Neuronal stem cell (in vitro differentiated cells): ENCODE results near the gene REN.

Experiments used
- DNase-seq: peaks from one replicate; pipeline ENCODE4 v3.0.0-alpha.2; 2013; ENCODE audit warnings: low spot score
- H2AFZ ChIP-seq: one replicate; pipeline ENCODE4 v1.6.1; 2013; ENCODE audit warnings: mild to moderate bottlenecking, low read length, inconsistent platforms
- H2AK5ac ChIP-seq: 2 replicates; pipeline ENCODE4 v1.6.1; 2013; ENCODE audit warnings: low read depth, mild to moderate bottlenecking, inconsistent platforms, low read length, moderate library complexity, mixed read lengths
- H2BK120ac ChIP-seq: 2 replicates; pipeline ENCODE4 v1.6.1; 2013; ENCODE audit warnings: low read depth, mild to moderate bottlenecking, inconsistent platforms, low read length, moderate library complexity, mixed read lengths
- H2BK12ac ChIP-seq: one replicate; pipeline ENCODE4 v1.6.1; 2013; ENCODE audit warnings: low read length, inconsistent platforms
- H2BK15ac ChIP-seq: 2 replicates; pipeline ENCODE4 v1.6.1; 2013; ENCODE audit warnings: mild to moderate bottlenecking, low read length, inconsistent platforms, mixed read lengths
- H2BK5ac ChIP-seq: one replicate; pipeline ENCODE4 v1.6.1; 2013; ENCODE audit warnings: inconsistent platforms, mild to moderate bottlenecking, low read length, moderate library complexity
- H3K14ac ChIP-seq: one replicate; pipeline ENCODE4 v1.6.1; 2013; ENCODE audit warnings: low read length, inconsistent platforms
- H3K18ac ChIP-seq: 2 replicates; pipeline ENCODE4 v1.6.1; 2013; ENCODE audit warnings: low read length, inconsistent platforms
- H3K23ac ChIP-seq: 2 replicates; pipeline ENCODE4 v1.6.1; 2013; ENCODE audit warnings: low read depth, mild to moderate bottlenecking, mixed read lengths, low read length, inconsistent platforms; ENCODE audit not compliant: poor library complexity
- H3K27ac ChIP-seq: replicated peaks from 3 replicates; pipeline ENCODE4 v1.5.1; 2013; ENCODE audit warnings: low read length, inconsistent platforms
- H3K27me3 ChIP-seq, 3 experiments: 2 replicates each; pipeline ENCODE4 v1.6.1; 2013; ENCODE audit warnings: low read length in 3 of 3, mild to moderate bottlenecking in 2 of 3, inconsistent platforms in 1 of 3, low read depth in 1 of 3, mixed read lengths in 1 of 3, moderate library complexity in 1 of 3; ENCODE audit not compliant: control insufficient read depth in 3 of 3, insufficient read depth in 3 of 3
- H3K36me3 ChIP-seq, 2 donors: replicated peaks in 1 of 2; 2 replicates each; pipeline ENCODE4 v1.6.1; 2013; ENCODE audit warnings: low read length in 2 of 2; ENCODE audit not compliant: control insufficient read depth in 2 of 2, insufficient read depth in 2 of 2
- H3K4ac ChIP-seq: 2 replicates; pipeline ENCODE4 v1.6.1; 2013; ENCODE audit warnings: inconsistent platforms, mild to moderate bottlenecking, low read length, moderate library complexity
- H3K4me1 ChIP-seq, 2 donors: 1 replicate in 1 of 2; 2 replicates in 1 of 2; pipeline ENCODE4 v1.6.1; 2013; ENCODE audit warnings: low read length in 2 of 2, low read depth in 1 of 2; ENCODE audit not compliant: control insufficient read depth in 2 of 2, insufficient read depth in 1 of 2
- H3K4me2 ChIP-seq: one replicate; pipeline ENCODE4 v1.6.1; 2013; ENCODE audit warnings: mild to moderate bottlenecking, low read length, inconsistent platforms; ENCODE audit not compliant: insufficient read depth, poor library complexity, severe bottlenecking
- H3K4me3 ChIP-seq, 2 donors: 2 replicates each; pipeline ENCODE4 v1.5.1; 2013; ENCODE audit warnings: low read length in 2 of 2, mild to moderate bottlenecking in 2 of 2, inconsistent platforms in 1 of 2, moderate library complexity in 1 of 2
- H3K79me1 ChIP-seq: one replicate; pipeline ENCODE4 v1.6.1; 2013; ENCODE audit warnings: low read depth, mild to moderate bottlenecking, inconsistent platforms, low read length, moderate library complexity
- H3K9ac ChIP-seq: one replicate; pipeline ENCODE4 v1.6.1; 2013; ENCODE audit warnings: mild to moderate bottlenecking, low read depth, low read length, inconsistent platforms; ENCODE audit not compliant: poor library complexity
- H3K9me3 ChIP-seq, 2 donors: replicated peaks in 1 of 2; 2 replicates each; pipeline versions ENCODE3 to v1.6.1; 2013; ENCODE audit warnings: low read length in 2 of 2, mild to moderate bottlenecking in 2 of 2, inconsistent platforms in 1 of 2, low read depth in 1 of 2, mixed read lengths in 1 of 2, moderate library complexity in 1 of 2; ENCODE audit not compliant: control insufficient read depth in 2 of 2, insufficient read depth in 1 of 2
- H4K8ac ChIP-seq: one replicate; pipeline ENCODE4 v1.6.1; 2013; ENCODE audit warnings: low read depth, mild to moderate bottlenecking, inconsistent platforms, low read length, moderate library complexity
- H4K91ac ChIP-seq: one replicate; pipeline ENCODE4 v1.6.1; 2013; ENCODE audit warnings: low read length, low read depth, mild to moderate bottlenecking, inconsistent platforms; ENCODE audit not compliant: poor library complexity
- WGBS, 2 donors: extraction: QIAGEN DNeasy Blood & Tissue Kit; methylation state at CpG; one replicate each; pipeline ENCODE4 v1.1.7; 2013; ENCODE audit warnings: missing lambda C conversion rate in 2 of 2, mixed read lengths in 1 of 2; ENCODE audit not compliant: insufficient read length in 2 of 2, insufficient replicate concordance in 1 of 2; ENCODE audit errors: extremely low coverage in 2 of 2; 5-methylcytosine and 5-hydroxymethylcytosine counted together

Gene REN

DNA sequence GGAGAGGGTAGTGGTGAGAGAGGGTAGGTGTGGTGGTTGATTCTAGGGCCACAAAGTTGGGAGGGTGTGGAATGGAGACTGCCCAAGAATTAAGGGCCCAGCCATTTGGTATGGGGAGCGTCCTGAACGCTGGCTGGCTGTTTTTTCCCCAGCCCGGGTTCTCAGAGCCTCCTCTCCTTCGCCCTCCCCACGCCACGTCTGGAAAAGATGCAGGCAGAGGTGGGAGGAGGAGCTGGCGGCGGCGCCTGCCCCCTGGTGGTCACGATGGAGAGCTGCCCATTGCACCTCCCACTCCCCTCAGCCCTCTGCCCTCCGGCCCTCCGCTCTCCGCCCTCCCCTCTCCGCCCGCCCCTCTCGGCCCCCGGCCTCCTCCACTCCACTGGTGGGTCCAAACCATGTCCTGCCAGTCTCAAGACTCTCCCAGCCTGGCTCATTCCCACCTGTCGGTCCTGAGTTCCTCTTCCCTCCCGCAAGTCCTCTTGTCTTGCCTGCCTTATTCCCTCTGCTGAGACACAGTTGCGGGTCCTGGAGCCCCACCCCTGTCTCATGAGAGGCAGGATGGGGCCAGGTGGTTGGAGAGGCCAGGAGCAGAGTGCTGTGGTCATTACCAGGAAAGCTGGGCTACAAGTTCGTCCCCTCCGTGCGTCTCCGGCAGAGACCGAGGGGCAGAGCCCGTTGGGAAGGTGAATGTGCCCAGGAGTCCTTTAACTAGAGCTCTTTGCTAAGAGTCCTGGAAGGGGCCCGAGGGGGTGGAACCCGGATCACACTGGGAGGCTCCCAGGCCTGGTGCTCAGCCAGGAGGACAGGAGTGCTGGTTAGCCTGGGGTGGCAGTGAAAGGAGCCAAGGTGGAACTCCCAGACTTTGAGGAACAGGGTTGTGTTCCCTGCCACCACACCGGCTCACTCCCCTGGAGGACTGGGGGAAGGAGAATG is 36.9 kb downstream of the REN start:
- H2AFZ ChIP-seq: no peak overlapping the region
- H3K27me3 ChIP-seq: no peaks in the 10 kb centered on the region
- H2BK15ac ChIP-seq: peak overlapping the region; percentile 62
- H4K8ac ChIP-seq: no peak overlapping the region
- H3K36me3 ChIP-seq: peaks cover 17 to 72% of the 10 kb centered on the region in 2 donors
- no peak overlapping the region for H3K4me3 ChIP-seq
- peak overlapping the region; percentile 79 for H3K9ac ChIP-seq
- WGBS, 2 donors: no CpG with 5 or more reads among the region's 29 CpGs
- no peak overlapping the region for H3K27ac ChIP-seq
- no peak overlapping the region for H4K91ac ChIP-seq
- no peak overlapping the region for H2BK5ac ChIP-seq
- H3K9me3 ChIP-seq: no peaks in the 10 kb centered on the region
- peaks cover 7 to 23% of the 10 kb centered on the region in 2 donors for H3K4me1 ChIP-seq
- peak; percentile 54 for DNase-seq
- H3K18ac ChIP-seq: peak overlapping the region; percentile 84
- H3K4me2 ChIP-seq: peak overlapping the region; percentile 43
- peak overlapping the region; percentile 85 for H3K23ac ChIP-seq
- H3K79me1 ChIP-seq: peaks cover 4% of the 10 kb centered on the region
- H3K4ac ChIP-seq: no peak overlapping the region
- H2BK120ac ChIP-seq: no peak overlapping the region
- H2BK12ac ChIP-seq: no peak overlapping the region
- H3K14ac ChIP-seq: no peak overlapping the region
- peak overlapping the region; percentile 94 for H2AK5ac ChIP-seq

DNA sequence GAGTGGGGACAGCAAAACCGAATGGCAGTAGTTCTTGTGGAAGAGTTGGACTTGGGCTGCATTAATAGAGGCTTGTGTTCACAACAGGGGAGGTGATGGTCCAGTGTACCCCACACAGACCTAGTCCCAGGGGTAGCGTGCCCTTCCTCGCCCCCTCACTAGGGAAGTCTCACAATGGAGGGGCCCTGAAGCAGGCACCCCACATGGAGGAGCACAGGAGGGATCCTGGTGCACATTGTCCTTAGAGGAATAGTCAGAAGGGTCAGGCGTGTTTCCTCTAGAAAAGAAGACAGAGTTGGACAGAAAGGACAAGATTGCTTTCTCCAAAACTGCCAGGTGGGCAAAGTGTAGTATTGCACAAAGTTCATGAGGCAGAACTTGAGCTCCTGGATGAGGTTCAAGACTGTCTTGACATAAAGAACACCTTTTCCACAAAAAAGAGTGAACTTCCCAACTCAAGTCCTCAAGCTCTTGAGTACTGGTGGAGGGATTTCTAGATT is 37.6 kb downstream of the REN start:
- Histone ChIP-seq H3K9ac (no peak overlapping the region), H3K27me3 (no peaks in the 10 kb centered on the region), H3K9me3 (no peaks in the 10 kb centered on the region), H3K36me3 (peaks cover 21 to 73% of the 10 kb centered on the region in 2 donors), H3K79me1 (peaks cover 7% of the 10 kb centered on the region), H3K4me1 (peaks cover 7 to 23% of the 10 kb centered on the region in 2 donors), H3K18ac (no peak overlapping the region), H2BK12ac (peak overlapping the region; percentile 82), H2BK5ac (no peak overlapping the region), H4K8ac (no peak overlapping the region), H2AK5ac (no peak overlapping the region), H3K27ac (no peak overlapping the region), H3K4me3 (no peak overlapping the region), H3K23ac (peak overlapping the region; percentile 27), H2BK120ac (no peak overlapping the region), H2BK15ac (no peak overlapping the region), H2AFZ (no peak overlapping the region), H3K14ac (no peak overlapping the region), H3K4ac (no peak overlapping the region), H3K4me2 (no peak overlapping the region), H4K91ac (peak overlapping the region; percentile 82)
- DNase-seq: no peak
- WGBS, 2 donors: no CpG with 5 or more reads among the region's 4 CpGs

DNA sequence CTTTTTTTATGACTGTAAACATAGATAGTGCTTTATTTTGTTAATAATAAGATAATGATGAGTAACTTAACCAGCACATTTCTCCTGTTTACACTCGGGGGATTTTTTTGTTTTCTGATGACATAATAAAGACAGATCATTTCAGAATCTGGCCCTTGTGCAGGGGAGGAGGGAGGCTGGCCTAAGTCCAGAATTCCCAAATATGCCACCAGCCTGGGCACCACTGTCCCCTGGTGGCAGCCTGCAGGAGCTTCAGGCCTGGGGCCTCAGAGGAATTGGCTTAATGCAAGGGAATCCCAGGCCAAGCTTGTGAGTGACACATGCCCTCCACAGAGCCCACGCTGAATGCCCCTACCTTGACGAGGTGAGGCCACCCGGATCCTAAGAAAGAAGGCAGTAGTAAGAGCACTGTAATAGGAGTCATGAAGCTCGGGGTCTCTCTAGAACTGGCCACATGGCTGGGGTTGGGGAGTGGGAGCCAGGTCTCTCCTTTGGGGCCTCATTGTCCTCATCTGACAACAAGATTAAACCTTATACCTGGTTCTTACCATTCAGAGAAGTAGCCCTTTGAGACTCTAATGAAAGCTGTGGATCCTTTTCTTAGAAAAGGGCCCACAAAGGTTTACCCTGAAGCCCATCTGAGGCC is 38.4 kb downstream of the REN start:
- no peak overlapping the region for H3K27ac ChIP-seq
- no peak overlapping the region for H3K4me2 ChIP-seq
- H4K91ac ChIP-seq: no peak overlapping the region
- no CpG with 5 or more reads among the region's 5 CpGs for WGBS, 2 donors
- no peak overlapping the region for H3K18ac ChIP-seq
- H2AFZ ChIP-seq: no peak overlapping the region
- H2BK15ac ChIP-seq: no peak overlapping the region
- no peak overlapping the region for H2BK12ac ChIP-seq
- no peak overlapping the region for H3K4ac ChIP-seq
- no peak overlapping the region for H2AK5ac ChIP-seq
- H3K4me3 ChIP-seq: no peak overlapping the region
- peak; percentile 58 for DNase-seq
- H3K9ac ChIP-seq: no peak overlapping the region
- H3K27me3 ChIP-seq: no peaks in the 10 kb centered on the region
- no peak overlapping the region for H4K8ac ChIP-seq
- H2BK5ac ChIP-seq: no peak overlapping the region
- H2BK120ac ChIP-seq: no peak overlapping the region
- H3K14ac ChIP-seq: no peak overlapping the region
- peaks cover 7 to 23% of the 10 kb centered on the region in 2 donors for H3K4me1 ChIP-seq
- H3K36me3 ChIP-seq: peaks cover 28 to 79% of the 10 kb centered on the region in 2 donors
- no peak overlapping the region for H3K23ac ChIP-seq
- no peaks in the 10 kb centered on the region for H3K9me3 ChIP-seq
- H3K79me1 ChIP-seq: peaks cover 7% of the 10 kb centered on the region

DNA sequence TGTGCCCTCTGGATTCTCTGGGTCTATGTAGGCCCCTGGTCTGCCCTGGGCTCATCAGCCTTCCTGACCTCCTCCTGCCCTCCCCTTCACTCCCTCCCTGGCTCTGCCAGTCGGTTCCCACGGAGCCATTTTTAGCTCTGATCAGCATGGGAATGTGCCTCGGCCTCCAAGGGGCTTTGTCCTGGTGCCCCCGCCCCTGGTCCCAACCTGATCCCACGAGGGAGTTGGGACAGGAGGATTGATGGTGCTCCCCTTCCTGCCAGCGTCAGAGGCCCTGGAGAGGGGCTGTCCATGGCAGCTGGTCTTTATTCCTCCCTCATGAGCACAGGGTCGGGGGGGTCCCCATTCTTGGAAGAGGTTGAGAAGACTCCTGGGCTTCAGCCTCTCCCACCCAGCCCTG is 39.2 kb downstream of the REN start:
- Histone ChIP-seq H3K23ac (peak overlapping the region; percentile 44), H2BK120ac (no peak overlapping the region), H3K9ac (no peak overlapping the region), H3K18ac (peak overlapping the region; percentile 38), H3K4ac (no peak overlapping the region), H3K4me3 (no peak overlapping the region), H3K9me3 (no peaks in the 10 kb centered on the region), H3K27ac (no peak overlapping the region), H3K14ac (no peak overlapping the region), H2BK12ac (no peak overlapping the region), H4K8ac (no peak overlapping the region), H3K36me3 (peaks cover 32 to 85% of the 10 kb centered on the region in 2 donors), H4K91ac (no peak overlapping the region), H3K4me1 (peaks cover 7 to 23% of the 10 kb centered on the region in 2 donors), H2AK5ac (peak overlapping the region; percentile 57), H2BK5ac (no peak overlapping the region), H2BK15ac (peak overlapping the region; percentile 14), H3K4me2 (no peak overlapping the region), H3K79me1 (peaks cover 7% of the 10 kb centered on the region), H2AFZ (no peak overlapping the region), H3K27me3 (no peaks in the 10 kb centered on the region)
- no CpG with 5 or more reads among the region's 7 CpGs for WGBS, 2 donors
- DNase-seq: no peak
